ENCODE data around the gene AK8.

- TF ChIP-seq POLR2A (IDR thresholded peaks at IDR 0.05) (no peak), CTCF (IDR thresholded peaks at IDR 0.05) (no peak), EP300 (IDR thresholded peaks at IDR 0.05; ENCODE audit: low read depth) (no peak)
These were observed 69.4 kb downstream of the AK8 start for GRCh38 chr9:132808645-132809044.

Measured in transverse colon (tissue), 3 donors.